Naive thymus-derived CD8-positive, alpha-beta T cell (primary cell): ENCODE measurements around the gene GPC6. TPM values are rescaled to one million over a fixed set of nuclear protein-coding genes. Genes with fewer than 3 reads are reported as not detected.
"Not testable (repeated sequence)": the region's sequence is repeated elsewhere in the genome, so short reads cannot be mapped to it uniquely, and the experiment has no call there.

Experiments used
- ATAC-seq, 2 donors: fragments of 150-1000 bp; cut with Tn5 transposase in 1 of 2; sonication (Bioruptor Pico), chemical (Tn5 transposase) in 1 of 2; 1 replicate in 1 of 2; 2 replicates in 1 of 2; pipeline ENCODE4 v1.10.0; 2021; ENCODE audit warnings: mild to moderate bottlenecking in 2 of 2, moderate library complexity in 2 of 2
- POLR2A ChIA-PET: fragments of 350-600 bp; sonication (Branson Sonifier 250); formaldehyde crosslinking; loops from one replicate; lab custom pipeline; 2021; ENCODE audit warnings: antibody characterized with exemption; lab: Charles Lee
- DNase-seq, 10 donors: peaks; one replicate each; pipeline versions ENCODE4 v3.0.0 to v3.0.0-alpha.2; 2020 to 2022
- H3K27ac Mint-ChIP-seq, 10 donors: one replicate each; pipeline ENCODE4 v1.8.0; 2020 to 2022; ENCODE audit warnings: mild to moderate bottlenecking in 10 of 10, mixed read lengths in 10 of 10, moderate library complexity in 4 of 10, inconsistent platforms in 1 of 10
- H3K27me3 Mint-ChIP-seq, 5 donors: one replicate each; pipeline ENCODE4 v1.8.0; 2021 to 2022; ENCODE audit warnings: mixed read lengths in 5 of 5
- H3K36me3 Mint-ChIP-seq, 3 donors: one replicate each; pipeline ENCODE4 v1.8.0; 2020 to 2022; ENCODE audit warnings: mixed read lengths in 3 of 3, mild to moderate bottlenecking in 2 of 3, inconsistent platforms in 1 of 3
- H3K4me1 Mint-ChIP-seq, 4 donors: one replicate each; pipeline ENCODE4 v1.8.0; 2021 to 2022; ENCODE audit warnings: mixed read lengths in 4 of 4
- H3K4me3 Mint-ChIP-seq, 10 donors: one replicate each; pipeline ENCODE4 v1.8.0; 2020 to 2022; ENCODE audit warnings: mild to moderate bottlenecking in 10 of 10, mixed read lengths in 10 of 10, moderate library complexity in 6 of 10, inconsistent platforms in 1 of 10
- H3K9me3 Mint-ChIP-seq, 9 donors: one replicate each; pipeline ENCODE4 v1.8.0; 2020 to 2022; ENCODE audit warnings: mixed read lengths in 9 of 9, mild to moderate bottlenecking in 3 of 9, inconsistent platforms in 1 of 9, moderate library complexity in 1 of 9
- polyA plus RNA-seq, 3 donors: library from polyadenylated mRNA; unstranded; fragments of 300-500 nt; fragmentation: Illumina TruSeq; gene quantifications; one replicate each; pipeline ENCODE4 v1.2.3, GENCODE V29; 2021
- total RNA-seq, 8 experiments: library from RNA in 2 of 8; stranded (reverse) in 2 of 8; gene quantifications; one replicate each; pipeline ENCODE4 v1.2.3 and lab custom pipeline; 2021 to 2026

The GPC6 gene
- total and polyA plus RNA-seq, 5 experiments from 2014 or later: not detected

DNA sequence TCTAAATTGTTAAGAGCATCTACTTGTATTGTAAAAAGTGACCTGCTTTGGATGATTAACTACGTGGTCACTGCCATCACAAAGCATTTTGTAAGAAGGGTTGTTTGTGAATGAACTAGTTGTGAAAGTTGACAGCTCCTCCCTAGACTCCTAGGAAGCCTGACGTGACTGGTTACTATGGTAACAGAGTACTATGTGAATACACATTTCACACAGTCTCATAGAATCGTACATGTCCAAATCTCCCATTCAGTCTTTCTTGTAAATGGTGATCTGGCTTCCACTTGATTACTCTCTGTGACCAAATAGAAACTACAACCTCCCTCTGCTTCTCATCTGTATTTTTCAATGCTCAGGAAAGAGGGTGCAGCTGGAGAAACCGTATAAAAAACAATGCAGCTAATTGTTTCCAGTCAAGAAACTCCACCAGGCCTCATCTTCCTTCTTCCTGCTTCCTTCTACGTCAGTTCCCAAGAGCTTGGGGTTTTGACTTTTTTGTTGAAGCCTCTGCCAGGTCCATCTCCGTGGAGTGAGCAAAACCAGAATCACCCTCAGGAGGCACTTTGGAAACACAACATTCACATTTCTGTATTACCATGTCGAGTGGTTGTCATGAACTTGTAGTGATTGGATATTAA lies 83.4 kb downstream of the GPC6 start:
- no peaks in the 10 kb centered on the region for H3K4me1 Mint-ChIP-seq
- H3K36me3 Mint-ChIP-seq: no peaks in the 10 kb centered on the region
- peaks cover 0 to 9% (median 0%) of the 10 kb centered on the region in 9 donors for H3K9me3 Mint-ChIP-seq
- no peak overlapping the region for H3K27ac Mint-ChIP-seq
- H3K4me3 Mint-ChIP-seq: no peak overlapping the region
- no peaks in the 10 kb centered on the region for H3K27me3 Mint-ChIP-seq
- ATAC-seq: no peak
- POLR2A ChIA-PET: no interaction called here
- DNase-seq: no peak

DNA sequence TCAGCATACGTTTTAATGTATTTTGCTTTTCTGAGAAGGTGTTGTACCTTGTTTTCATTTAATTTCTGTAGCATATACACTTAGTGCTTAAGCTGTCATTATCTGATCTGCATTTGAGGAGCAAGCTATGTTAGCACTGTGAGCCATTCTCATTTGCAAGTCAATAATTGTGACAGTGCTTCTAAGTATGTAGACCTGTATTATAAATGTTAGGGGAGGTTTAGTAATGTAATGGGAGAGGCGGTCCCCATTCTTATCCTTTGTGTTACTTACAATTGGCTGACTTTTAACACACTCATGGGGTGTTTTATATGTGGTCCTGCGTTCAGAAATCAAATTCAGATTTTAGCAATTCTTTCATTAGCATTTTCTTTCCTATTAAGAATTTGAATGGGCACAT lies 90.2 kb downstream of the GPC6 start:
- H3K36me3 Mint-ChIP-seq: no peaks in the 10 kb centered on the region
- no peak overlapping the region for H3K27ac Mint-ChIP-seq
- H3K4me1 Mint-ChIP-seq: no peaks in the 10 kb centered on the region
- POLR2A ChIA-PET: no interaction called here
- H3K27me3 Mint-ChIP-seq: peaks cover 0 to 3% (median 0%) of the 10 kb centered on the region in 5 donors
- ATAC-seq (no peak), DNase-seq (no peak)
- no peak overlapping the region for H3K4me3 Mint-ChIP-seq
- peaks cover 0 to 9% (median 0%) of the 10 kb centered on the region in 9 donors for H3K9me3 Mint-ChIP-seq

DNA sequence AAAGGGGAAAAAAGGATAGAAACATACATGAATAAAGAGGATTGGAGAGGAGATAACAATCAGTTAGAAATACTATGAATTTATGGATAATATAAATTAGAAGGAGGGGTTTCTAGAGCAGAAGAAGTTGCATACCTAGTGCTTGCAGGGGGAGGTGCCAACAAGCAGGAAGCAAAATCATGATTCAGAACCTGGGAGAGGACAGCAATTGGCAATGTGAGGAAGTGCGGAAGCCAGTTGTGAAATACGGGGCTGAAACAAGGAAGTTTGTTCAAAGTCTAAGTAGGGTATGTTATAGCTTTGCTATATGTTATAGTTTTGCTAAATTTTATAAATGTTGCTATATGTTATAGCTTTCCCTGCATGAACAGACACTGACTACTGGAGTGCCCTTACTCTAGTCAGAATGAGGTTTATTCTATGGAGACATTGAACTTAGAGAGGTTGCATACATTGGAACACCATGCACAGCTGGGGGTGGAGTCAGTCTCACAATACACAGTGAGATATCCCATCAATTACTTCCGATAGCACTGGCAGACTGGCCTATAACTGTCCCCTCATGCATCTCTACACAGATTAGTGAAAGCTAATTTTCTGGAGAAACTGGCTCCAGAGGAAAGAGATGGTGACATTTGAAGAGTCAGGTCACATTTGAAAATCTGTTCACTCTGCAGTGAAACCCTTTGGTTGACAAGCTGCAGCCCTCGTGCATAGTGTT lies 92.1 kb downstream of the GPC6 start:
- POLR2A ChIA-PET: interaction anchor here (0.8 kb wide), 1 partner anchor 1257 kb away, joined by 3 read pairs; no protein-coding TSS in a partner anchor
- Mint-ChIP-seq H3K27me3 (peaks cover 0 to 5% (median 0%) of the 10 kb centered on the region in 5 donors), H3K9me3 (peaks cover 0 to 9% (median 0%) of the 10 kb centered on the region in 9 donors), H3K27ac (no peak overlapping the region), H3K4me3 (no peak overlapping the region), H3K36me3 (no peaks in the 10 kb centered on the region), H3K4me1 (no peaks in the 10 kb centered on the region)
- DNase-seq (no peak), ATAC-seq (no peak)

DNA sequence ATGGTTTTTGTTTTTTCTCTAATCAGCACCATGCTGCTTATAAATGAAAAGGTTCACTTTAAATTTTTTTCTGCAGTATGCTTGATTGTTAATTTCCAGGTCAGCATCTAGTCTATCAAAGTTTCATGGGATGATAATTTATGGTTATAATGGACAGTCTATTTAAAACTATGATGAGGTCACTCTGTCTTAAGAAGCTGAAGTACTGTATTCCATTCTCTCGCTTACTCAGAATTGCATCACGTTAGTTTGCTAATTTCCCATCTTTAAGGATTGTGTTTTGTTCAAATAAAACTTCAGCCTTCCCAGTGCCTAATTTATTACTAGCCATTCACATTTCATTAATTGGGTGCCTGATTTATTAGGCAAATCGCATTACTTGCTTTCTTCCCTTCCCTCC lies 94.3 kb downstream of the GPC6 start:
- H3K9me3 Mint-ChIP-seq: no peaks in the 10 kb centered on the region

DNA sequence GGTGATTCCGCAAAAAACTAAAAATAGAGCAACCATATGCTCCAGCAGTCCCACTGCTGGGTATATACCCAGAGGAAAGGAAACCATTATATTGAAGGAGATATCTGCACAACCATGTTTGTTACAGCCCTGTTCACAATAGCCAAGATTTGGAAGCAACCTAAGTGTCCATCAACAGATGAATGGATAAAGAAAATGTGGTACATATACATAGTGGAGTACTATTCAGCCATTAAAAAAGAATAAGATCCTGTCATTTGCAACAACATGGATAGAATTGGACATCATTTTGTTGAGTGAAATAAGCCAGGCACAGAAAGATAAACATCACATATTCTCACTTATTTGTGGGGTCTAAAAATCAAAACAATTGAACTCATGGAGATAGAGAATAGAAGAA lies 97.3 kb downstream of the GPC6 start:
- ATAC-seq: not testable (repeated sequence)

More for the DNA sequence above, 94.3 kb downstream of the GPC6 start:
- DNase-seq (no peak), ATAC-seq (no peak)
- Mint-ChIP-seq H3K4me3 (no peak overlapping the region), H3K36me3 (no peaks in the 10 kb centered on the region), H3K27me3 (peaks cover 0 to 10% (median 4%) of the 10 kb centered on the region in 5 donors), H3K27ac (no peak overlapping the region), H3K4me1 (no peaks in the 10 kb centered on the region)
- POLR2A ChIA-PET: no interaction called here

DNA sequence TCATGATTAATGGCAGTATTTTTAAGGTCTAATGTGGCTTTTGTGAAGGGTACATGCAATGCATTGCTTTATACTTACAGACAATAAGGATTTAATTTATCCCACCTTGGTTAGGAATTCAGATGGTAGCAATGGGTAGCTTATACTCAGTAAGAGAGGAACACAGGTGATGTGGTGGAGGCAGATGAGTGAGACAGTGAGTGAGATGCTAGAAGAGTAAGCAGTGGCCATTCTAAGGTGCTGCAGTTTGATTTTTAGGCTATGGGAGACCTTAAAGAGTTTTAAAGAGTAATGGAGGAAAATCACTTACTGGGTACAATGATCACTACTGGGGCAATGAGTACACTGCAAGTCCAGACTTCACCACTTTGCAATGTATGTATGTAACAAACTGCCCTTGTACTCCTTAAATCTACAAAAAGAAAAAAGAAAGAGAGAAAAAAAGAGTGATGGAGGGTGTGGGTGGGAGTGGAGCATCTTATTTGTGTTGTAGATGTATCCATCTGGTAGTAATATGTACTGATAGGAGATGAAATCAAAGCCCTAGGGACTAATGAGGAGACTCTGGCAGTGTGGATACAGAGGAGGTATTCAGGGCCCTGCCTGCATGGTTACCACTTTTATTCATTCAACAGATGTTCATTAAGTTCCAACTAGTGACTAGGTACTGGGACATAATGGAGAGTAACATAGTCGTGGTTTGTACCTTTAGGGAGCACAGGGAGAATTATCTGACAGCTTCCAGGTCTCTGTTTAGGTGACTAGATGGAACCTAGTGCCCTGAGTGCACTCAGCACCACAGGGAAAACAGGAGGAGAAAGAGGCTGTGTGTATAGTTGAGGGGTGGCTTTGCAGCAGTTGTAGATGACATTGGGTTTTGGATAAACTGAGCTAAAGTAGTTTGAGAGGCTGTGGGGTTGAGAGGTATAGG lies 99.0 kb downstream of the GPC6 start:
- no peak for ATAC-seq
- POLR2A ChIA-PET: no interaction called here
- H3K4me3 Mint-ChIP-seq: no peak overlapping the region
- H3K27me3 Mint-ChIP-seq: peaks cover 0 to 10% (median 4%) of the 10 kb centered on the region in 5 donors
- no peaks in the 10 kb centered on the region for H3K4me1 Mint-ChIP-seq
- H3K9me3 Mint-ChIP-seq: peaks cover 0 to 6% (median 0%) of the 10 kb centered on the region in 9 donors
- no peak overlapping the region for H3K27ac Mint-ChIP-seq
- H3K36me3 Mint-ChIP-seq: no peaks in the 10 kb centered on the region
- DNase-seq: no peak

More for the DNA sequence above, 97.3 kb downstream of the GPC6 start:
- POLR2A ChIA-PET, H3K4me1 Mint-ChIP-seq, H3K9me3 Mint-ChIP-seq, H3K27ac Mint-ChIP-seq, H3K27me3 Mint-ChIP-seq, DNase-seq, H3K4me3 Mint-ChIP-seq, H3K36me3 Mint-ChIP-seq: not testable (repeated sequence)

DNA sequence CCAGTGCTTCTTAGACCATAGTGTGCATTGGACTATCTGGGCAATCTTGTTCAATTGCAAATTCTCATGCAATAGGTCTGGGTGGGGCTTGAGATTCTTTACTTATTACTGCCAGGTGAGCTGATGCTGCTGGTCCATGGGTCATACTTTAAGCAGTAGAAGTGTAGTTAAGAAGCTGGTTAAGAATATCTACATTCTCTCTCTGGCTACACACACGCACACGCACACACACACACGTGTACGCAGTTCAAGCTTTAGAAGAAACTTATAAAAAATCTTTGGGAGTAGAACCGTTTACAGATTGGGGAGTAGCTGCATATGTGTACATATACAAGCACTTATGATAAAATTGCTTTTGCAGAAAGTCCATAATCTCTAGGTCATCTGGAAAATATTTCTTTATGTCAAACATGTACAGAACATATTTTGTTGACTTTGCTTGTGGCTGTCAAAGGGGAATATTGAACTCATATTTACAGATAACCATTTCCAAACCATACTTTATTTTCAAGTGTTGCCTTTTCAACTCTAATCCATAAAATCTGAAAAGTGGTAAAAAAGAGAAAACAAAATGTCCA lies 99.7 kb downstream of the GPC6 start:
- no peak for DNase-seq
- POLR2A ChIA-PET: no interaction called here

DNA sequence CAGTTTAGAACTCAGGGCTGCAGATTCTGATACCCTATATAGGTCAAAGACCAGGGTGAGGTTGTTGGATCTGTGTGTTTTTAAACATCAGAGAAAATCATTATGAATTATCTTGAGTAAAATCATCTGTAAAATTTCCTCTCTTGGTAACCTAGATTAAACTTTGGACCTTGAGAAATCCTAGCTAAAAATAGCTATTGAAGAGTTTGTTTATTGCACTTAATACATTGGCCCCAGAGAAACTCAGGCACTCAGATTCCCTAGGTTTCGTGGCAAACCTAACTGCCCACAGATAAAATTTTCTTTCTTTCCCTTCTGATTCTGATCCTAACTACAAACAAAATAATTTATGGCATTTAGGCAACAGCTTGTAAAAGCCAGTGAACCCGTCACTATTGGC lies 102.3 kb downstream of the GPC6 start:
- Mint-ChIP-seq H3K27me3 (peaks cover 0 to 4% (median 2%) of the 10 kb centered on the region in 5 donors), H3K36me3 (no peaks in the 10 kb centered on the region), H3K4me1 (no peaks in the 10 kb centered on the region), H3K27ac (no peak overlapping the region), H3K9me3 (peaks cover 0 to 16% (median 0%) of the 10 kb centered on the region in 9 donors), H3K4me3 (no peak overlapping the region)
- DNase-seq (no peak), ATAC-seq (no peak)
- POLR2A ChIA-PET: no interaction called here

More for the DNA sequence above, 99.7 kb downstream of the GPC6 start:
- no peak overlapping the region for H3K27ac Mint-ChIP-seq
- no peak for ATAC-seq
- H3K4me3 Mint-ChIP-seq: no peak overlapping the region
- H3K4me1 Mint-ChIP-seq: no peaks in the 10 kb centered on the region
- H3K9me3 Mint-ChIP-seq: peaks cover 0 to 6% (median 0%) of the 10 kb centered on the region in 9 donors
- H3K27me3 Mint-ChIP-seq: peaks cover 0 to 10% (median 4%) of the 10 kb centered on the region in 5 donors
- H3K36me3 Mint-ChIP-seq: no peaks in the 10 kb centered on the region

DNA sequence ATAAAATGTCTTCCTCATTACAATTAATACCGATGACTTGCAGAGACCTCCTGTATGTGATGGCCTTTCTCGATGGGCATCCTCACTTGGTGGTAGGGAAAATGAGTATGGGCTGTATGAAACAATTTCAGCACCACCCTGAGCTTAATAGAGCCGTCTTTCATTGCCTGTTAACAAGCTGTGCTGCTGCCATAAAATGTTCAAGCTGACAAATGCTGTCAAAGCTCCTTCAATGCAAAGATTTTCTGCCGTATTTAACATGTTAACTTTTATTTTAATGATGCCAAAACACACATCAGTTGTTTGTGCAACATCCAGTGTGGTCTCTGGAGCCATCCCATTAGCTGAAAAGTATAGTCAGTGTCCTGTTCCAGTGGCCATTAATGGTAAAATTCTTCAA lies 110.1 kb downstream of the GPC6 start:
- no peak for ATAC-seq
- Mint-ChIP-seq H3K9me3 (peaks cover 0 to 15% (median 3%) of the 10 kb centered on the region in 9 donors), H3K27me3 (no peaks in the 10 kb centered on the region), H3K4me1 (no peaks in the 10 kb centered on the region), H3K4me3 (no peak overlapping the region), H3K27ac (no peak overlapping the region), H3K36me3 (no peaks in the 10 kb centered on the region)
- POLR2A ChIA-PET: no interaction called here
- DNase-seq: no peak

DNA sequence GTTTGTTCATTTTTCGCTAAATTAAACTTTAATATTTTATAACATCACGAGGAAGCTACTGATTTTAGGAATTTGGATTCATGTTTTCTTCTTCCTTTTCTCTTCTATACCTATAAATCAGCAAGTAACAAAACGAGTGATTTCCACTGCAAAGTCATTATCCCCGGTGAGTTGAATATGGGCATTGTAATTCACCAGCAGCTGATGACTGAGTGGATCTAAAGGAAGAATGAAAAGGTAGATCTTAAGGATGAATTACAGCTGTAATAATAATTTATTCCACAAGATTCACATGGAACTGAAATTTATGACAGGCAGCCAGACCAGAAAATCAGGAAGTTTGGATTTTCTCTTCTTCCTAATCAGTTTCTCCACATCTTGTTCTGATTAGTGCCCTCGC lies 111.4 kb downstream of the GPC6 start:
- no peaks in the 10 kb centered on the region for H3K4me1 Mint-ChIP-seq
- H3K36me3 Mint-ChIP-seq: no peaks in the 10 kb centered on the region
- POLR2A ChIA-PET: no interaction called here

DNA sequence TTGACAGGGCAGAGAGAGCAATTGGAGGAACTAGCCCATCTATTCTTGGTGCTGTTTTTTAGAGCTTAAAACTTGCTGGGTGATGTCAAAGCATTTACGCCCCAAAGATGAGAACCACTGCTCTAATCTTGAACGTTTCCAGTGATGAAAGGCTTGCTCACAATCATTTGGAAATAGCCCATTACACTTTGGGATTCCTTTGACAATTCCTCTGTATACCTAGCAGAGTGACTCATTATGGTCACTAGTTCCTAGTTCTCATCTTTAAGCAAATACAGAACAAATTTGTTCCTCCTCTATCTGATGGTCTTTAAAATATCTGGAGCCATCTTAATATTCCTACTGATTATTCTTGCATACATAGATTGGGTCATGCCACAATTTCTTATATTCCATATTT lies 112.3 kb downstream of the GPC6 start:
- no peaks in the 10 kb centered on the region for H3K4me1 Mint-ChIP-seq
- ATAC-seq (no peak), DNase-seq (no peak)
- H3K4me3 Mint-ChIP-seq: no peak overlapping the region
- POLR2A ChIA-PET: no interaction called here
- peaks cover 2 to 15% (median 8%) of the 10 kb centered on the region in 9 donors for H3K9me3 Mint-ChIP-seq
- H3K27me3 Mint-ChIP-seq: peaks cover 0 to 4% (median 0%) of the 10 kb centered on the region in 5 donors
- H3K36me3 Mint-ChIP-seq: no peaks in the 10 kb centered on the region
- H3K27ac Mint-ChIP-seq: no peak overlapping the region

More for the DNA sequence above, 111.4 kb downstream of the GPC6 start:
- no peak overlapping the region for H3K4me3 Mint-ChIP-seq
- H3K27ac Mint-ChIP-seq: no peak overlapping the region
- H3K27me3 Mint-ChIP-seq: peaks cover 0 to 2% (median 0%) of the 10 kb centered on the region in 5 donors
- DNase-seq (no peak), ATAC-seq (no peak)
- peaks cover 0 to 15% (median 5%) of the 10 kb centered on the region in 9 donors for H3K9me3 Mint-ChIP-seq

DNA sequence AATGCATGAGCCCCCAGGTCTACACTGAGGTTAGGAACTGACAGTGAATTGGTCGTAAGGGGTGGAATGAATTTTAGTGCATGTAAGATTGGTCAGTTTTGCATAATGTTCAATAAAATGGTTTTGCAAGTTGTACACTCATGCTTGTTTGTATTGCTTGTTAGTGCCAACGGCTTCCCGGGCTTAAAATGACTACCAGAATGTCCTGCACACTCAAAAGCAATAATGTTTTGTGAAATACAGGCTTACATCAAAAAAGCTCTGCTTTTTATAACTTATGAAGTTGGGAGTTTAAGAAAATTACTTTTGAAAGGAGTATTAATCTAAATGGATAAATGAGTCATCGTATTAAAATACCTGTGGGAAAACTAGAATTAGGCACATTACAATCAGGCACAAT lies 112.9 kb downstream of the GPC6 start:
- Mint-ChIP-seq H3K36me3 (no peaks in the 10 kb centered on the region), H3K27me3 (peaks cover 0 to 10% (median 0%) of the 10 kb centered on the region in 5 donors), H3K4me1 (no peaks in the 10 kb centered on the region), H3K4me3 (no peak overlapping the region), H3K9me3 (peaks cover 2 to 16% (median 9%) of the 10 kb centered on the region in 9 donors), H3K27ac (no peak overlapping the region)
- no peak for DNase-seq
- no peak for ATAC-seq
- POLR2A ChIA-PET: no interaction called here
